CD4-positive, alpha-beta T cell (primary cell): ENCODE measurements around the gene GLMP. TPM values are rescaled to one million over a fixed set of nuclear protein-coding genes. Genes with fewer than 3 reads are reported as not detected.

ENCODE experiments used
- ATAC-seq: fragments of 200-7000 bp; cut with Tn5 transposase; one replicate; pipeline ENCODE4 v1.10.0; 2022; ENCODE audit warnings: mild to moderate bottlenecking; ENCODE audit not compliant: poor library complexity
- CTCF ChIA-PET: fragments of 350-600 bp; sonication (Branson Sonifier 250); formaldehyde crosslinking; loops from one replicate; lab custom pipeline; 2021; ENCODE audit warnings: antibody characterized with exemption, inconsistent platforms; lab: Charles Lee
- POLR2A ChIA-PET: fragments of 350-600 bp; sonication (Branson Sonifier 250); formaldehyde crosslinking; loops from one replicate; lab custom pipeline; 2021; ENCODE audit warnings: antibody characterized with exemption, inconsistent platforms; lab: Charles Lee
- DNase-seq, 14 experiments: peaks; one replicate each; pipeline ENCODE4 v3.0.0-alpha.2; 2013 to 2020; ENCODE audit warnings: mixed read lengths in 2 of 14
- H3K27ac ChIP-seq, 2 donors: one replicate each; pipeline versions ENCODE4 v1.5.1 to v1.7.0; 2013; ENCODE audit warnings: low read length in 2 of 2, low read depth in 1 of 2, mild to moderate bottlenecking in 1 of 2
- H3K27me3 ChIP-seq, 2 experiments: 1 replicate in 1 of 2; 2 replicates in 1 of 2; pipeline versions ENCODE4 v1.6.1 to v1.7.0; 2013; ENCODE audit warnings: low read length in 2 of 2, control low read depth in 1 of 2, mild to moderate bottlenecking in 1 of 2, moderate library complexity in 1 of 2; ENCODE audit not compliant: insufficient read depth in 2 of 2, control insufficient read depth in 1 of 2
- H3K36me3 ChIP-seq: one replicate; pipeline ENCODE4 v1.6.1; 2013; ENCODE audit warnings: low read length, control low read depth; ENCODE audit not compliant: insufficient read depth
- H3K4me1 ChIP-seq: one replicate; pipeline ENCODE4 v1.6.1; 2013; ENCODE audit warnings: low read length, control low read depth; ENCODE audit not compliant: insufficient read depth
- H3K4me3 ChIP-seq: one replicate; pipeline ENCODE4 v1.5.1; 2013; ENCODE audit warnings: mild to moderate bottlenecking, low read length, moderate library complexity
- H3K9me3 ChIP-seq, 2 experiments: 1 replicate in 1 of 2; 2 replicates in 1 of 2; pipeline versions ENCODE4 v1.6.1 to v1.7.0; 2013; ENCODE audit warnings: low read length in 2 of 2, mild to moderate bottlenecking in 2 of 2, control low read depth in 1 of 2, moderate library complexity in 1 of 2; ENCODE audit not compliant: control insufficient read depth in 1 of 2, insufficient read depth in 1 of 2
- H3K27ac Mint-ChIP-seq: one replicate; pipeline ENCODE4 v1.8.0; 2020; ENCODE audit warnings: mixed read lengths
- H3K27me3 Mint-ChIP-seq: one replicate; pipeline ENCODE4 v1.8.0; 2021; ENCODE audit warnings: mixed read lengths
- H3K36me3 Mint-ChIP-seq: one replicate; pipeline ENCODE4 v1.8.0; 2021; ENCODE audit warnings: low read depth, mixed read lengths
- H3K4me1 Mint-ChIP-seq: one replicate; pipeline ENCODE4 v1.8.0; 2021; ENCODE audit warnings: low read depth, mixed read lengths
- H3K4me3 Mint-ChIP-seq: one replicate; pipeline ENCODE4 v1.8.0; 2020; ENCODE audit warnings: mild to moderate bottlenecking, mixed read lengths
- H3K9me3 Mint-ChIP-seq: one replicate; pipeline ENCODE4 v1.8.0; 2020; ENCODE audit warnings: mixed read lengths
- intact Hi-C, 2 experiments: fragments of 100-400 bp; cut with DNase I in 1 of 2; cut with micrococcal nuclease in 1 of 2; formaldehyde crosslinking; loops; one replicate each; pipeline versions ENCODE4 v1.15.1 to v1.9.0; 2023 to 2025; cut with DNase I, micrococcal nuclease
- total RNA-seq, 174 experiments: library from RNA in 2 of 174; stranded (reverse) in 2 of 174; gene quantifications; one replicate each; pipeline ENCODE4 v1.2.3 and lab custom pipeline; 2021 to 2026
- TF ChIP-seq, protein P1 (sequence below): fragments of 200-600 bp; IDR thresholded peaks from one replicate; pipeline ENCODE4 v1.8.0; 2022; ENCODE audit warnings: antibody characterized with exemption, mild to moderate bottlenecking

Gene GLMP
- total RNA-seq, 2 experiments from 2014 or later, result 12.3 to 16.1 TPM

DNA sequence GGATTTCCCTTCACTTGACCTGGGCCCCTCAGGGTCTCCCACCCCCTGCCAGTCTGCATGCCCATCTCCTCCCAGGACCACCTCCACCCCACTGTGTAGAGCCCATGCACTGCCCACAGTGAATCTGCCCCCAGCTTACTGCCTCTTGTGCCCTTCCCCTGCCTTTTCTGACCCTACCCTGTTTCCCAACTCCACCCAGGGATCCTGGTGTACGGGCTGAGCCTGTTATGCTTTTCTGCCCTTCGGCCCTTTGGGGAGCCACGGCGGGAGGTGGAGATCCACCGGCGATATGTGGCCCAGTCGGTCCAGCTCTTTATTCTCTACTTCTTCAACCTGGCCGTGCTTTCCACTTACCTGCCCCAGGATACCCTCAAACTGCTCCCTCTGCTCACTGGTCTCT is 9.4 kb downstream of the GLMP start:
- Histone ChIP-seq H3K4me3 (no peak overlapping the region), H3K27ac (no peak overlapping the region), H3K4me1 (peaks cover 30% of the 10 kb centered on the region), H3K36me3 (peaks cover 15% of the 10 kb centered on the region), H3K27me3 (no peaks in the 10 kb centered on the region), H3K9me3 (no peaks in the 10 kb centered on the region)
- Mint-ChIP-seq H3K27me3 (no peaks in the 10 kb centered on the region), H3K36me3 (peaks cover 30% of the 10 kb centered on the region), H3K4me1 (peaks cover 31% of the 10 kb centered on the region), H3K27ac (no peak overlapping the region), H3K4me3 (peak overlapping the region; percentile 38), H3K9me3 (no peaks in the 10 kb centered on the region)
- intact Hi-C loops, result no loop called here
- ChIA-PET CTCF (interaction anchor here (0.6 kb wide), 1 partner anchor 9 kb away, joined by 4 read pairs; no protein-coding TSS in a partner anchor), POLR2A (no interaction called here)
- DNase-seq (no peak), ATAC-seq (no peak)
- TF ChIP-seq, protein P1, sequence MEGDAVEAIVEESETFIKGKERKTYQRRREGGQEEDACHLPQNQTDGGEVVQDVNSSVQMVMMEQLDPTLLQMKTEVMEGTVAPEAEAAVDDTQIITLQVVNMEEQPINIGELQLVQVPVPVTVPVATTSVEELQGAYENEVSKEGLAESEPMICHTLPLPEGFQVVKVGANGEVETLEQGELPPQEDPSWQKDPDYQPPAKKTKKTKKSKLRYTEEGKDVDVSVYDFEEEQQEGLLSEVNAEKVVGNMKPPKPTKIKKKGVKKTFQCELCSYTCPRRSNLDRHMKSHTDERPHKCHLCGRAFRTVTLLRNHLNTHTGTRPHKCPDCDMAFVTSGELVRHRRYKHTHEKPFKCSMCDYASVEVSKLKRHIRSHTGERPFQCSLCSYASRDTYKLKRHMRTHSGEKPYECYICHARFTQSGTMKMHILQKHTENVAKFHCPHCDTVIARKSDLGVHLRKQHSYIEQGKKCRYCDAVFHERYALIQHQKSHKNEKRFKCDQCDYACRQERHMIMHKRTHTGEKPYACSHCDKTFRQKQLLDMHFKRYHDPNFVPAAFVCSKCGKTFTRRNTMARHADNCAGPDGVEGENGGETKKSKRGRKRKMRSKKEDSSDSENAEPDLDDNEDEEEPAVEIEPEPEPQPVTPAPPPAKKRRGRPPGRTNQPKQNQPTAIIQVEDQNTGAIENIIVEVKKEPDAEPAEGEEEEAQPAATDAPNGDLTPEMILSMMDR, result no peak

DNA sequence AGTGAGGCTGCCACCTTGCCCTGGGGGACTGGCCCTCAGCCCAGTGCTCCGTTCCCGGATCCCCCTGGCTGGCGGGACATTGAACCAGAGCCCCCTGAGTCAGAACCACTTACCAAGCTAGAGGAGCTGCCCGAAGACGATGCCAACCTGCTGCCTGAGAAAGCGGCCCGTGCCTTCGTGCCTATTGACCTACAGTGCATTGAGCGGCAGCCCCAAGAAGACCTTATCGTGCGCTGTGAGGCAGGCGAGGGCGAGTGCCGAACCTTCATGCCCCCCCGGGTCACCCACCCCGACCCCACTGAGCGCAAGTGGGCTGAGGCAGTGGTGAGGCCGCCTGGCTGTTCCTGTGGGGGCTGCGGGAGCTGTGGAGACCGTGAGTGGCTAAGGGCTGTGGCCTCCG is 10.0 kb downstream of the GLMP start:
- ChIA-PET CTCF (no interaction called here), POLR2A (no interaction called here)
- intact Hi-C loops, result no loop called here
- peaks cover 15% of the 10 kb centered on the region for H3K36me3 ChIP-seq
- H3K27me3 Mint-ChIP-seq, result no peaks in the 10 kb centered on the region
- no peak for DNase-seq
- H3K4me1 ChIP-seq, result peaks cover 32% of the 10 kb centered on the region
- H3K27ac ChIP-seq, result no peak overlapping the region
- H3K27ac Mint-ChIP-seq, result no peak overlapping the region
- no peaks in the 10 kb centered on the region for H3K27me3 ChIP-seq
- no peak overlapping the region for H3K4me3 ChIP-seq
- no peaks in the 10 kb centered on the region for H3K9me3 Mint-ChIP-seq
- TF ChIP-seq, protein P1, result no peak
- no peak for ATAC-seq
- H3K9me3 ChIP-seq, result no peaks in the 10 kb centered on the region
- H3K4me1 Mint-ChIP-seq, result peaks cover 37% of the 10 kb centered on the region
- H3K4me3 Mint-ChIP-seq, result no peak overlapping the region
- peaks cover 27% of the 10 kb centered on the region for H3K36me3 Mint-ChIP-seq

DNA sequence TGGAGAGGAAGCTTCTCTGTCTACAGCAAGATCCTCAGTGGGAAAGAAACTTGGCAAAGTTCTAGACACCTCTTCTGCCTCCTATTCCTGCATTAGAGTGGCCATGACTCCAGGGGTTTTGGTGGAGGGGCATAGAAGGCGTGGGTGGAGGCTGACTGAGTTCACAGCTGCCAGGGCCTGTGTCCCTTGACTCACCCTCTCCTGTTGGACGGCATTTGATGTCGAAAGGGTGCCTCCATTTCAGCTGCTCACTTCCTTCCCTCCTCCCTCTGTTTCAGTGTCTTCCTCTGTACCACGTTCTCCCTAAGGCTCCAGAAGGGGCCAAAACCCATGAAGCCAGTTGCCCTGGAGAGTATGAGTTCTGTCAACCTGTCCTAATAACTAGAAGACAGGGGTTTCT is 10.7 kb downstream of the GLMP start:
- CTCF ChIA-PET, result no interaction called here
- H3K27ac ChIP-seq, result no peak overlapping the region
- H3K27ac Mint-ChIP-seq, result no peak overlapping the region

More for the DNA sequence above, 10.7 kb downstream of the GLMP start:
- TF ChIP-seq, protein P1, result no peak
- H3K4me3 Mint-ChIP-seq, result no peak overlapping the region
- POLR2A ChIA-PET, result interaction anchor here (3.1 kb wide), 1 partner anchor 53 kb away, joined by 17 read pairs; the partner anchor contains the start of genes CCT3 and TSACC
- ATAC-seq (no peak), DNase-seq (peak in 1 of 14 experiments; percentile 34)
- no peaks in the 10 kb centered on the region for H3K27me3 ChIP-seq
- H3K36me3 ChIP-seq, result peaks cover 15% of the 10 kb centered on the region
- no peaks in the 10 kb centered on the region for H3K27me3 Mint-ChIP-seq
- H3K9me3 ChIP-seq, result no peaks in the 10 kb centered on the region
- peaks cover 44% of the 10 kb centered on the region for H3K4me1 Mint-ChIP-seq
- H3K4me3 ChIP-seq, result no peak overlapping the region
- intact Hi-C loops, result loop anchor here in 1 of 2 experiments (5.0 kb wide), 2 partner anchors 92 to 458 kb away; partner anchors contain the start of genes MRPL24 and SLC25A44
- no peaks in the 10 kb centered on the region for H3K9me3 Mint-ChIP-seq
- peaks cover 25% of the 10 kb centered on the region for H3K36me3 Mint-ChIP-seq
- peaks cover 36% of the 10 kb centered on the region for H3K4me1 ChIP-seq
